H9 (cell line): ENCODE measurements around the gene DUSP7. TPM values are rescaled to one million over a fixed set of nuclear protein-coding genes. Genes with fewer than 3 reads are reported as not detected.

Source experiments
- DNase-seq: peaks from one replicate; pipeline ENCODE4 v3.0.0-alpha.2; 2017
- H2AFZ ChIP-seq: one replicate; pipeline ENCODE4 v1.6.1; 2013; ENCODE audit warnings: mild to moderate bottlenecking, low read length, control low read depth, moderate library complexity
- H2AK5ac ChIP-seq: 2 replicates; pipeline ENCODE4 v1.6.1; 2013; ENCODE audit warnings: low read length, control low read depth, mixed read lengths; ENCODE audit not compliant: insufficient read length
- H2BK120ac ChIP-seq: one replicate; pipeline ENCODE4 v1.6.1; 2013; ENCODE audit warnings: low read depth, mild to moderate bottlenecking, low read length, control low read depth, inconsistent platforms; ENCODE audit not compliant: poor library complexity, severe bottlenecking
- H2BK12ac ChIP-seq: 2 replicates; pipeline ENCODE4 v1.6.1; 2013; ENCODE audit warnings: low read length, control low read depth, mixed read lengths, low read depth; ENCODE audit not compliant: insufficient read length
- H2BK15ac ChIP-seq: 2 replicates; pipeline ENCODE4 v1.6.1; 2013; ENCODE audit warnings: low read depth, low read length, control low read depth
- H2BK20ac ChIP-seq: one replicate; pipeline ENCODE4 v1.6.1; 2013; ENCODE audit warnings: low read depth, mild to moderate bottlenecking, low read length, control low read depth, inconsistent platforms; ENCODE audit not compliant: poor library complexity, severe bottlenecking
- H2BK5ac ChIP-seq: 2 replicates; pipeline ENCODE4 v1.6.1; 2013; ENCODE audit warnings: low read length, control low read depth, mixed read lengths; ENCODE audit not compliant: insufficient read length
- H3K14ac ChIP-seq: 2 replicates; pipeline ENCODE4 v1.6.1; 2013; ENCODE audit warnings: low read length, control low read depth; ENCODE audit not compliant: insufficient read depth
- H3K18ac ChIP-seq: 2 replicates; pipeline ENCODE4 v1.6.1; 2013; ENCODE audit warnings: low read depth, mild to moderate bottlenecking, mixed read lengths, low read length, control low read depth; ENCODE audit not compliant: insufficient read length
- H3K23ac ChIP-seq: 2 replicates; pipeline ENCODE4 v1.6.1; 2013; ENCODE audit warnings: low read length, control low read depth, mixed read lengths, low read depth; ENCODE audit not compliant: insufficient read length
- H3K23me2 ChIP-seq: 2 replicates; pipeline ENCODE4 v1.6.1; 2013; ENCODE audit warnings: low read depth, mild to moderate bottlenecking, mixed read lengths, low read length, control low read depth; ENCODE audit not compliant: insufficient read length, poor library complexity, severe bottlenecking
- H3K27ac ChIP-seq: 2 replicates; pipeline ENCODE4 v1.5.1; 2013; ENCODE audit warnings: low read length, control low read depth, mixed read lengths, low read depth; ENCODE audit not compliant: insufficient read length
- H3K27me3 ChIP-seq: 2 replicates; pipeline ENCODE4 v1.6.1; 2013; ENCODE audit warnings: low read length, control low read depth, inconsistent platforms; ENCODE audit not compliant: insufficient read depth
- H3K4ac ChIP-seq: 2 replicates; pipeline ENCODE4 v1.6.1; 2013; ENCODE audit warnings: low read depth, mild to moderate bottlenecking, control low read depth, inconsistent platforms, low read length, moderate library complexity
- H3K4me1 ChIP-seq: 2 replicates; pipeline ENCODE4 v1.6.1; 2013; ENCODE audit warnings: low read length, control low read depth, inconsistent platforms; ENCODE audit not compliant: insufficient read depth
- H3K4me2 ChIP-seq: 2 replicates; pipeline ENCODE4 v1.6.1; 2013; ENCODE audit warnings: low read length, control low read depth, mixed read lengths; ENCODE audit not compliant: insufficient read length, insufficient read depth
- H3K56ac ChIP-seq: 2 replicates; pipeline ENCODE4 v1.6.1; 2013; ENCODE audit warnings: low read depth, mild to moderate bottlenecking, mixed read lengths, low read length, control low read depth; ENCODE audit not compliant: insufficient read length
- H3K79me1 ChIP-seq: 2 replicates; pipeline ENCODE4 v1.6.1; 2013; ENCODE audit warnings: low read depth, mild to moderate bottlenecking, moderate library complexity, low read length, control low read depth, inconsistent platforms; ENCODE audit not compliant: insufficient read depth, poor library complexity, severe bottlenecking
- H3K79me2 ChIP-seq: 2 replicates; pipeline ENCODE4 v1.6.1; 2013; ENCODE audit warnings: low read length, control low read depth, inconsistent platforms; ENCODE audit not compliant: insufficient read depth
- H3K9ac ChIP-seq: 2 replicates; pipeline ENCODE4 v1.6.1; 2013; ENCODE audit warnings: low read length, control low read depth, mixed read lengths; ENCODE audit not compliant: insufficient read length; ENCODE audit errors: extremely low read depth
- H3K9me3 ChIP-seq: one replicate; pipeline ENCODE4 v1.6.1; 2013; ENCODE audit warnings: low read depth, low read length, inconsistent platforms; ENCODE audit not compliant: control insufficient read depth
- H3T11ph ChIP-seq: one replicate; pipeline ENCODE4 v1.6.1; 2013; ENCODE audit warnings: mild to moderate bottlenecking, low read length, control low read depth, inconsistent platforms
- H4K20me1 ChIP-seq: one replicate; pipeline ENCODE4 v1.6.1; 2013; ENCODE audit not compliant: control insufficient read depth, insufficient read length, insufficient read depth
- H4K5ac ChIP-seq: 2 replicates; pipeline ENCODE4 v1.6.1; 2013; ENCODE audit warnings: low read depth, mild to moderate bottlenecking, mixed read lengths, low read length, control low read depth; ENCODE audit not compliant: insufficient read length
- H4K8ac ChIP-seq: replicated peaks from 2 replicates; pipeline ENCODE4 v1.6.1; 2013; ENCODE audit warnings: low read length, control low read depth, mixed read lengths, low read depth; ENCODE audit not compliant: insufficient read length
- H4K91ac ChIP-seq: 2 replicates; pipeline ENCODE4 v1.6.1; 2013; ENCODE audit warnings: low read depth, mild to moderate bottlenecking, moderate library complexity, mixed read lengths, low read length, control low read depth; ENCODE audit not compliant: insufficient read length
- H3K27ac Mint-ChIP-seq, 3 experiments: 2 replicates in 2 of 3; 3 replicates in 1 of 3; pipeline ENCODE4 v1.8.0; 2020 to 2021; ENCODE audit warnings: mixed read lengths in 3 of 3, mild to moderate bottlenecking in 1 of 3, moderate library complexity in 1 of 3
- H3K27me3 Mint-ChIP-seq: 2 replicates; pipeline ENCODE4 v1.8.0; 2021; ENCODE audit warnings: low read depth, mild to moderate bottlenecking, moderate library complexity, mixed read lengths
- H3K36me3 Mint-ChIP-seq, 3 experiments: 2 replicates in 2 of 3; 3 replicates in 1 of 3; pipeline ENCODE4 v1.8.0; 2020 to 2021; ENCODE audit warnings: low read depth in 3 of 3, mixed read lengths in 3 of 3; ENCODE audit not compliant: insufficient read depth in 1 of 3
- H3K4me1 Mint-ChIP-seq, 2 experiments: 2 replicates each; pipeline ENCODE4 v1.8.0; 2020; ENCODE audit warnings: mixed read lengths in 2 of 2
- H3K4me3 Mint-ChIP-seq, 2 experiments: 2 replicates in 1 of 2; 3 replicates in 1 of 2; pipeline ENCODE4 v1.8.0; 2020 to 2021; ENCODE audit warnings: mild to moderate bottlenecking in 2 of 2, mixed read lengths in 2 of 2, moderate library complexity in 1 of 2
- H3K9me3 Mint-ChIP-seq, 2 experiments: 2 replicates in 1 of 2; 3 replicates in 1 of 2; pipeline ENCODE4 v1.8.0; 2020; ENCODE audit warnings: mild to moderate bottlenecking in 2 of 2, mixed read lengths in 2 of 2, moderate library complexity in 1 of 2
- WGBS: extraction: QIAGEN DNeasy Blood & Tissue Kit; methylation state at CpG from one replicate; pipeline ENCODE4 v1.1.7; 2013; ENCODE audit warnings: missing lambda C conversion rate, low lambda C conversion rate, mixed read lengths; ENCODE audit not compliant: insufficient read length; ENCODE audit errors: extremely low coverage; 5-methylcytosine and 5-hydroxymethylcytosine counted together
- total RNA-seq: library from RNA; stranded (reverse); gene quantifications from 2 replicates; pipeline ENCODE4 v1.2.1, GENCODE V29; 2021
- TF ChIP-seq, protein P1 (sequence below): fragments of 200-600 bp; sonication (generic); conservative IDR thresholded peaks from 3 replicates; pipeline ENCODE4 v1.8.0; 2021; ENCODE audit warnings: antibody characterized with exemption, mild to moderate bottlenecking

The DUSP7 gene
- total RNA-seq, 1 experiment from 2014 or later: 24.0 TPM

GRCh38 chr3:51999846-52000245 is 56.5 kb downstream of the DUSP7 start:
- Mint-ChIP-seq H3K4me1 (peaks cover 37 to 43% of the 10 kb centered on the region in 2 experiments), H3K27me3 (peaks cover 4% of the 10 kb centered on the region), H3K36me3 (peaks cover 9 to 10% (median 10%) of the 10 kb centered on the region in 3 experiments), H3K4me3 (no peak overlapping the region), H3K9me3 (no peaks in the 10 kb centered on the region; a peak in 1 of 5 replicates), H3K27ac (peak overlapping the region in 1 of 3 experiments; percentile 88; a peak in 1 of 7 replicates)
- no peak overlapping the region for H4K5ac ChIP-seq
- no peak overlapping the region for H2BK120ac ChIP-seq
- H3K79me2 ChIP-seq: peaks cover 5% of the 10 kb centered on the region; the same call in 1 of the 2 replicates
- H3K14ac ChIP-seq: no peak overlapping the region
- H2BK5ac ChIP-seq: no peak overlapping the region
- TF ChIP-seq, protein P1, sequence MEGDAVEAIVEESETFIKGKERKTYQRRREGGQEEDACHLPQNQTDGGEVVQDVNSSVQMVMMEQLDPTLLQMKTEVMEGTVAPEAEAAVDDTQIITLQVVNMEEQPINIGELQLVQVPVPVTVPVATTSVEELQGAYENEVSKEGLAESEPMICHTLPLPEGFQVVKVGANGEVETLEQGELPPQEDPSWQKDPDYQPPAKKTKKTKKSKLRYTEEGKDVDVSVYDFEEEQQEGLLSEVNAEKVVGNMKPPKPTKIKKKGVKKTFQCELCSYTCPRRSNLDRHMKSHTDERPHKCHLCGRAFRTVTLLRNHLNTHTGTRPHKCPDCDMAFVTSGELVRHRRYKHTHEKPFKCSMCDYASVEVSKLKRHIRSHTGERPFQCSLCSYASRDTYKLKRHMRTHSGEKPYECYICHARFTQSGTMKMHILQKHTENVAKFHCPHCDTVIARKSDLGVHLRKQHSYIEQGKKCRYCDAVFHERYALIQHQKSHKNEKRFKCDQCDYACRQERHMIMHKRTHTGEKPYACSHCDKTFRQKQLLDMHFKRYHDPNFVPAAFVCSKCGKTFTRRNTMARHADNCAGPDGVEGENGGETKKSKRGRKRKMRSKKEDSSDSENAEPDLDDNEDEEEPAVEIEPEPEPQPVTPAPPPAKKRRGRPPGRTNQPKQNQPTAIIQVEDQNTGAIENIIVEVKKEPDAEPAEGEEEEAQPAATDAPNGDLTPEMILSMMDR: no peak
- no peak overlapping the region for H2BK20ac ChIP-seq
- peaks cover 2% of the 10 kb centered on the region for H4K20me1 ChIP-seq
- H3K9me3 ChIP-seq: no peaks in the 10 kb centered on the region
- no peaks in the 10 kb centered on the region for H3K79me1 ChIP-seq
- no peak overlapping the region for H2BK15ac ChIP-seq
- H3K27me3 ChIP-seq: no peaks in the 10 kb centered on the region
- H4K91ac ChIP-seq: no peak overlapping the region
- H3K4me2 ChIP-seq: no peak overlapping the region
- H3K27ac ChIP-seq: no peak overlapping the region
- no peak overlapping the region for H2AFZ ChIP-seq
- no peak overlapping the region for H3T11ph ChIP-seq
- H3K18ac ChIP-seq: no peak overlapping the region
- peaks cover 6% of the 10 kb centered on the region for H3K23me2 ChIP-seq
- WGBS: no CpG with 5 or more reads among the region's 2 CpGs
- no peak overlapping the region for H2BK12ac ChIP-seq
- no peak for DNase-seq
- H3K4me1 ChIP-seq: peaks cover 5% of the 10 kb centered on the region; the same call in 1 of the 2 replicates
- no peak overlapping the region for H3K9ac ChIP-seq
- H3K4ac ChIP-seq: no peak overlapping the region
- no peak overlapping the region for H3K56ac ChIP-seq
- H2AK5ac ChIP-seq: no peak overlapping the region
- no peak overlapping the region for H3K23ac ChIP-seq
- no peak overlapping the region for H4K8ac ChIP-seq

Other genes with a start within 250 kb of the DUSP7 start
- not detected in 2 replicates for gene IQCF2, start 195.0 kb downstream of the DUSP7 start, total RNA-seq
- not detected in 2 replicates for gene IQCF5, start 181.0 kb downstream of the DUSP7 start, total RNA-seq
- not detected in 2 replicates for gene IQCF1, start 153.2 kb downstream of the DUSP7 start, total RNA-seq
- 64.0 and 67.1 TPM in 2 replicates for gene RRP9, start 114.7 kb downstream of the DUSP7 start, total RNA-seq
- gene PARP3, start 114.2 kb downstream of the DUSP7 start, total RNA-seq: 1.3 and 2.1 TPM in 2 replicates
- 0.13 and 0.33 TPM in 2 replicates for gene GPR62, start 101.2 kb downstream of the DUSP7 start, total RNA-seq
- gene PCBP4, start 89.1 kb downstream of the DUSP7 start, total RNA-seq: 20.9 and 24.6 TPM in 2 replicates
- gene ABHD14B, start 82.5 kb downstream of the DUSP7 start, total RNA-seq: 7.4 and 8.4 TPM in 2 replicates
- 3.0 and 3.1 TPM in 2 replicates for gene ABHD14A, start 81.5 kb downstream of the DUSP7 start, total RNA-seq
- 62.6 and 63.6 TPM in 2 replicates for gene ACY1, start 73.0 kb downstream of the DUSP7 start, total RNA-seq
- gene RPL29, start 60.7 kb downstream of the DUSP7 start, total RNA-seq: 1,592 and 1,656 TPM in 2 replicates
- 29.0 and 29.3 TPM in 2 replicates for gene POC1A, start 97.9 kb upstream of the DUSP7 start, total RNA-seq
- 39.1 and 40.4 TPM in 2 replicates for gene ALAS1, start 141.6 kb upstream of the DUSP7 start, total RNA-seq
- gene TLR9, start 169.1 kb upstream of the DUSP7 start, total RNA-seq: not detected in 2 replicates
- gene TWF2, start 182.6 kb upstream of the DUSP7 start, total RNA-seq: 44.8 and 50.9 TPM in 2 replicates
- 6.1 and 7.4 TPM in 2 replicates for gene PPM1M, start 189.2 kb upstream of the DUSP7 start, total RNA-seq
- gene WDR82, start 222.1 kb upstream of the DUSP7 start, total RNA-seq: 83.1 and 84.3 TPM in 2 replicates
- 8.4 and 8.8 TPM in 2 replicates for gene GLYCTK, start 231.3 kb upstream of the DUSP7 start, total RNA-seq